Measurements from ENCODE around the gene CAMKK1.
A peak's percentile ranks its signal among the peaks of the same experiment; 100 is the strongest.

The CAMKK1 gene

DNA sequence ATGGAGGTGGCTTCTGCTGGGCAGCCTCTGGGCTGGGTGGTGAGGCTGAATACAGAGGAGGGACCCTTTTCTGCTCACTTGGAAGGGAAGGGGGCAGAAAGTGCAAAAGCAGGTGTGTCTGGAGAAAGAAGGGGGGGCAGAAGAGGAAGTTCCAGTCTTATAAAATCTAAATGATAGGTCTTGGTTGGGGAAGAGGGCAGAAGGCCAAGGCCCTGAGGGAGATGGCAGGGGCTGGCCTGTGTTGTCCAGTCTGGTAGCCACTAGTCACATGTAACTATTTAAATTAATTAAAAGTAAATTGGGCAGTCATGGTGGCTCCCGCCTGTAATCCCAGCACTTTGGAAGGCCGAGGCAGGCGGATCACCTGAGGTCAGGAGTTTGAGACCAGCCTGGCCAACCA lies 2.5 kb upstream of the CAMKK1 start:
- no peak for DNase-seq

DNA sequence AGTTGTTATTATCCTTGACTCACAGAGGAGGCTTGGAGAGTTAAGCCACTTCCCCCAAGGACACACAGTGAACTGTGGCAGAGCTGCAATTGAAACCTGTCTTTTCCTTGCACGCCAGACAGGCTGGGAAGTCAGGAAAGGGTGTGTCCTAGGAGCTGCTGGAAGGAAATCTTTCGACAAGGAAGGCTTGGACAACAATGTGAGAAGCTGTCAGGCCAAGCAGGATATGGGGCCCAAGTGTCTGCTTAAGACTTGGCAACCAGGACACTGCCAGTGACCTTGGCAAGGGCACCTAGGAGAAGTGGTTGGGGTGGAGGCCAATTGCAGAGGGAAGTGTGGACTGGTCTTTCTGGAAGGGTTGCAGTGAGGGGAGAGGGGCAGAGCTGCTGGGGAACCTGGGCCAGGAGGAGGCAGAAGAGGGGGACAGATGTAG lies 2.1 kb upstream of the CAMKK1 start:
- no peak for DNase-seq

- DNase-seq = no peak
Observed at GRCh38 chr17:3894188-3894587, 1.3 kb upstream of the CAMKK1 start.

- DNase-seq = no peak
Observed at GRCh38 chr17:3893720-3894116, 865 bp upstream of the CAMKK1 start.

GRCh38 chr17:3892095-3892998 lies 506 bp downstream of the CAMKK1 start:
- peak; percentile 44 to 77 (median 58) for DNase-seq

- no peak for DNase-seq
Observed at GRCh38 chr17:3891626-3892094, 1.2 kb downstream of the CAMKK1 start.

DNA sequence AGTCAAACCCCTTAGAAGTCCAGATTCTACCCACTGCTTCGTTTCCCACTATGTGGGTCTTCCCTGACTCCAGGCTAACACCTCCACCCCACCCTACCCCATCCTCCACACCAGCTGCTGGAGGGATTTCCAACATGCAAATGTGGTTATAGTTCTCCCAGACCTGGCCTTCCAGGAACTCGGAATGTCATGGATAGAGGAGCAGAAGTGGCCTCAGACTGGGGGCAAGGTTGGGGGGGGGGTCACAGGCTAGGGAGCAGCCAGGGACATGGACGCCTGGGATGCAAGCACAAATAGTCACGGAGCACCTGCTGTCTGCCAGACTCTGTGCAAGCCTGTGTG lies 2.0 kb downstream of the CAMKK1 start:
- no peak for DNase-seq

DNA sequence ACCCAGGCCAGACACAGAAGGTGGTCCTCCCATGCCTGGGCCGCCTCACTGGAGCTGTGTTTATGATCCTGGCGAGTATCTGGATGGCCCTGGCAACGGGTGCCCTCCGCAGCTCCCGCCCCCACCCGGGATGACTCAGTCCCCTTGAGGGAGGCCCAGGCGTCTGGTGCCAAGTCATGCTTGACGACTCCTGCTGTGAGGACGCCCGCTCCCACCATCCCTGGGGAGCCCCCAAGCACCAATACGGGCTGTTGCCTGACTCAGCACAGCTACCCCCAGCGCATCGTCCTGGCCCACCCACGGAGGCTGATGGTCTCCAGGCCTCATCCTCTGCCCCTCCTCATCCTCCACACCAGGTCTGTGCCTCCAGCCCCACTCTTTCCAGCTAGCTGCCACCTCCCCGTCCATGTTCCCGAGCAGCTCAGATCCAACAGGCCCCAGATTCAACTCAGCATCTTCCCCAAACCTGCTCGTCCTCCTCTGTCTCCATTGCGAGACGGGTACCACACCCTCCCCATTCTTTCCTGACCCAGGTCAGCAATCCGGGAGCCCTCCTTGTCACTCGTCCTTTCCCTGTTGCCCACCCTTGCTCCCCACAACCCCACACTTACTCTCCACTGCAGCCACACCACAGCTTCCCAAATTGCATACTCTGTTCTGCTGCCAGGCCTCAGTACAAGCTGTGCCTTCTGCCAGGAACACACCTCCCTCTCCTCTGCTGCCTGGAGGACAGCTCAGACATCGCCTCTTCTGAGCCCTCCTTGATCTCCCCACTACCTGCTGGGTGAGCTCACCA lies 2.6 kb downstream of the CAMKK1 start:
- DNase-seq = no peak

GRCh38 chr17:3889325-3890012 lies 3.4 kb downstream of the CAMKK1 start:
- DNase-seq = no peak

- no peak for DNase-seq
Observed at GRCh38 chr17:3888343-3889171, 4.3 kb downstream of the CAMKK1 start.

GRCh38 chr17:3887804-3888203 lies 5.0 kb downstream of the CAMKK1 start:
- no peak for DNase-seq

DNA sequence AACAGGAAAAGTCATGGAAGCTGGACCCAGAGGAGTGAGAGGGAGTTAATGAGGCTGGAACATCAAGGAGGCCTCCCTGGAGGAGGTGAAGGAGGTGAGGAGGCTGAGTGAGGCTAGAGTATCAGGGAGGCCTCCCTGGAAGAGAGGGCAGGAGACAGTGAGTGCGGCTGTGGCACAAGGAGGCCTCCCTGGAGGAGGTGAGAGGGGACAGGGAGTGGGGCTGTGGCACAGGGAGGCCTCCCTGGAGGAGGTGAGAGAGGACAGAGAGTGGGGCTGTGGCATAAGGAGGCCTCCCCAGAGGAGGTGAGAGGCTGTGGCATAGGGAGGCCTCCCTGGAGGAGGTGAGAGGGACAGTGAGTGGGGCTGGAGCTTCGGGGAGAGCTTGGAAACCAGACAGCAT lies 5.5 kb downstream of the CAMKK1 start:
- DNase-seq = no peak

DNA sequence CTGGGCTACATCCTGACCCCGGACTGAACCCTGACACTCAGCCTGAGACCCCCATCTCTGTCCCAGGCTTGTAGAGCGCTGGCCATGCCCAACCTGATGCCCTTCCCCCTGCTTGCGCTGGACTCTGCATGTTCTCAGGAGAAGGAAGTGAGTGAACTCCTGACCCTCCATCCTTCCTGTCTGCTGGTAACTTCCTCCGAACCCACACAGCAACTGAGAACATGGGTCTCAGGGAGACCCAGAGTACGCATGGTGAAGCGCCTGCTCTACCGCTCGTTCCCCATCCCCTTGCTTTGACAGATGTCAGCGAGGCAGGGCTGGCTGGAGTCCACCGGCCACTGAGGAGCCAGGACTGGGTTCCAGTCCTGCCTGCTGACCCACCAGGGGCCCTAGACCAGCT lies 6.1 kb downstream of the CAMKK1 start:
- no peak for DNase-seq

- no peak for DNase-seq
Observed at GRCh38 chr17:3885970-3886369, 6.9 kb downstream of the CAMKK1 start.

DNA sequence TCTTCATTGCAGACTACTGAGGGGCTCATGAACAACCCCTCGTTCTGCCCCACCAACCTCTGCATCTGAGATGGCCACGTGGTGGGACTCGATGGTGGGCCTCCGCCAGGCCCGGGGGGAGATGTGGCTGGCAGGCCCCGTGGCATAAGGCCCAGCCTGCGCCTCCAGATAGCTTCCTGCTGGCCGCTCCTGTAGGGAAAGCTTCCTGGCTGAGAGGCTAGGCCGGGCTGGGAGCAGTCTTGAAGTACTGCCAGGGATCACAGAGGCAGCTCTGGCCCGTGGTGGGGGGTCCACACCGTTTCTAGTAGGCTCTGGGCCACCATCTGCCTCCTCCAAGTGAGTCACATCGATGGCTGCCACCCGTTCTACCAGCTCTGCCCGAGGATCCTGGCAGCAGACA lies 7.6 kb downstream of the CAMKK1 start:
- DNase-seq = no peak

DNA sequence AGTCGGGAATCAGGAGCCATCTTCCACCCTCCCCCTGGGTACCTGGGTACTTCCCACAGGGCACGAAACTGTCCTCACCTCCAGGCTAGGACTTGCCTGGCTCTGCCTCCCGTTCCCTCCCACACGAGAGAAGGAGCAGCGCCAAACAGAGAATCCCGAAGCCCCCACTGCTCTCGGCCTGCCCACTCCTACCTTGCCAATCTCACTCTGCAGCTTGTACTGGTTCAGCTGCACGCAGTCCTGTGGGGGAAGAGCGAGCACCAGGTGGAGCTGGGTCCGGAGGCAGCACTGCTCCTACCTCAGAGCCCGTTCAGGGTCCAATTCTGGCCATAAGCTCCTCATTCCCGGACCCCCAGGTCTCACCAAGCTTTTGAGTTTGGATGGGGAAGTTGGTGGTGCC lies 8.7 kb downstream of the CAMKK1 start:
- DNase-seq = no peak

- no peak for DNase-seq
Observed at GRCh38 chr17:3882276-3882675, 10.6 kb downstream of the CAMKK1 start.

- DNase-seq = no peak
Observed at GRCh38 chr17:3880983-3881382, 11.9 kb downstream of the CAMKK1 start.

- no peak for DNase-seq
Observed at GRCh38 chr17:3879591-3880417, 13.0 kb downstream of the CAMKK1 start.

- no peak for DNase-seq
Observed at GRCh38 chr17:3879186-3879585, 13.7 kb downstream of the CAMKK1 start.

- no peak for DNase-seq
Observed at GRCh38 chr17:3877220-3877619, 15.6 kb downstream of the CAMKK1 start.

DNA sequence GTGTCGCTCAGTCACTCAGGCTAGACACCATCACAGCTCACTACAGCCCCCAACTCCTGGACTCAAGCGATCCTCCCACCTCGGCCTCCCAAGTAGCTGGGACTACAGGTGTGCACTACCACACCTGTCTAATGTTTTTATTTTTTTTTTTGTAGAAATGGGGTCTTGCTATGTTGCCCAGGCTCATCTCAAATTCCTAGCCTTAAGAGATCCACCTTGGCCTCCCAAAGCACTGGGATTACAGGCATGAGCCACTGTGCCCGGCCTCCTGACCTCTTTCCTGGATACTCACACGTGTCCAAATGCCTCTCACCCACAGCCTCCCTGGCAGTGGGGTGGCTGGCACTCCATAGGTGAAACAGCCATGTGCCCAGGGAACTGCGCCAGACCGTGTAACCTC lies 17.5 kb downstream of the CAMKK1 start:
- DNase-seq = no peak
